ENCODE data around the gene NAPSA. TPM values are rescaled to one million over a fixed set of nuclear protein-coding genes. Genes with fewer than 3 reads are reported as not detected.

The NAPSA gene
- total RNA-seq, 1 donor from 2014 or later, result 1.3 TPM

GRCh38 chr19:50329146-50329925 lies 36.1 kb downstream of the NAPSA start, which contains the start of gene KCNC3:
TSS of gene KCNC3 (minus strand) at chr19:50329377. CDS start at chr19:50329082, 295 bp downstream.
- peaks cover 53% of the 10 kb centered on the region for H3K27me3 Mint-ChIP-seq (ENCODE audit: unreplicated experiment)
- peak; percentile 96 for DNase-seq (ENCODE audit: extremely low spot score, unreplicated experiment)
- H3K36me3 Mint-ChIP-seq (ENCODE audit: unreplicated experiment), result peaks cover 7% of the 10 kb centered on the region
- TF ChIP-seq CTCF (IDR thresholded peaks at IDR 0.05), result no peak
- peak within 1 kb of the TSS; percentile 68 for H3K27ac Mint-ChIP-seq (ENCODE audit: unreplicated experiment)
- peaks cover 35% of the 10 kb centered on the region for H3K4me1 Mint-ChIP-seq (ENCODE audit: unreplicated experiment)
- H3K4me3 Mint-ChIP-seq (ENCODE audit: unreplicated experiment), result peak within 1 kb of the TSS; percentile 73
- no peaks in the 10 kb centered on the region for H3K9me3 Mint-ChIP-seq (ENCODE audit: unreplicated experiment)

- no peak for DNase-seq (ENCODE audit: extremely low spot score, unreplicated experiment)
- Mint-ChIP-seq H3K4me3 (ENCODE audit: unreplicated experiment) (no peak overlapping the region), H3K9me3 (ENCODE audit: unreplicated experiment) (no peaks in the 10 kb centered on the region), H3K36me3 (ENCODE audit: unreplicated experiment) (peaks cover 7% of the 10 kb centered on the region), H3K27me3 (ENCODE audit: unreplicated experiment) (peaks cover 53% of the 10 kb centered on the region), H3K4me1 (ENCODE audit: unreplicated experiment) (peaks cover 34% of the 10 kb centered on the region), H3K27ac (ENCODE audit: unreplicated experiment) (no peak overlapping the region)
- TF ChIP-seq CTCF (IDR thresholded peaks at IDR 0.05), result no peak
Observed at GRCh38 chr19:50328873-50329145, 36.6 kb downstream of the NAPSA start.

- peaks cover 7% of the 10 kb centered on the region for H3K36me3 Mint-ChIP-seq (ENCODE audit: unreplicated experiment)
- peaks cover 30% of the 10 kb centered on the region for H3K4me1 Mint-ChIP-seq (ENCODE audit: unreplicated experiment)
- peaks cover 53% of the 10 kb centered on the region for H3K27me3 Mint-ChIP-seq (ENCODE audit: unreplicated experiment)
- no peak for DNase-seq (ENCODE audit: extremely low spot score, unreplicated experiment)
- H3K4me3 Mint-ChIP-seq (ENCODE audit: unreplicated experiment), result no peak overlapping the region
- no peaks in the 10 kb centered on the region for H3K9me3 Mint-ChIP-seq (ENCODE audit: unreplicated experiment)
- H3K27ac Mint-ChIP-seq (ENCODE audit: unreplicated experiment), result no peak overlapping the region
- peak; percentile 4 for TF ChIP-seq CTCF (IDR thresholded peaks at IDR 0.05)
Observed at GRCh38 chr19:50328224-50328872, 37.1 kb downstream of the NAPSA start.

GRCh38 chr19:50327461-50328223 lies 37.8 kb downstream of the NAPSA start:
- H3K27ac Mint-ChIP-seq (ENCODE audit: unreplicated experiment), result no peak overlapping the region
- H3K36me3 Mint-ChIP-seq (ENCODE audit: unreplicated experiment), result peaks cover 7% of the 10 kb centered on the region
- no peak for DNase-seq (ENCODE audit: extremely low spot score, unreplicated experiment)
- H3K4me1 Mint-ChIP-seq (ENCODE audit: unreplicated experiment), result peaks cover 29% of the 10 kb centered on the region
- H3K27me3 Mint-ChIP-seq (ENCODE audit: unreplicated experiment), result peaks cover 51% of the 10 kb centered on the region
- H3K9me3 Mint-ChIP-seq (ENCODE audit: unreplicated experiment), result no peaks in the 10 kb centered on the region
- H3K4me3 Mint-ChIP-seq (ENCODE audit: unreplicated experiment), result peak overlapping the region; percentile 45
- TF ChIP-seq CTCF (IDR thresholded peaks at IDR 0.05), result no peak

GRCh38 chr19:50327013-50327412 lies 38.4 kb downstream of the NAPSA start:
- no peaks in the 10 kb centered on the region for H3K9me3 Mint-ChIP-seq (ENCODE audit: unreplicated experiment)
- DNase-seq (ENCODE audit: extremely low spot score, unreplicated experiment), result no peak
- H3K27ac Mint-ChIP-seq (ENCODE audit: unreplicated experiment), result no peak overlapping the region
- peaks cover 26% of the 10 kb centered on the region for H3K4me1 Mint-ChIP-seq (ENCODE audit: unreplicated experiment)
- no peak for TF ChIP-seq CTCF (IDR thresholded peaks at IDR 0.05)
- peaks cover 7% of the 10 kb centered on the region for H3K36me3 Mint-ChIP-seq (ENCODE audit: unreplicated experiment)
- H3K4me3 Mint-ChIP-seq (ENCODE audit: unreplicated experiment), result no peak overlapping the region
- peaks cover 44% of the 10 kb centered on the region for H3K27me3 Mint-ChIP-seq (ENCODE audit: unreplicated experiment)
